CD4-positive, alpha-beta T cell treated with Interleukin-12 subunit alpha and Interleukin-12 subunit beta, for 1 hour (primary cell): ENCODE results near the gene ZDHHC22.

ENCODE experiments used
- DNase-seq: peaks from one replicate; pipeline ENCODE4 v3.0.0-alpha.2; 2020

The ZDHHC22 gene

GRCh38 chr14:77125823-77126325, 15.7 kb downstream of the ZDHHC22 start:
- no peak for DNase-seq

- DNase-seq: no peak
Observed at GRCh38 chr14:77125281-77125801, 16.2 kb downstream of the ZDHHC22 start.

- peak; percentile 70 for DNase-seq
Observed at GRCh38 chr14:77124345-77125280, 17.0 kb downstream of the ZDHHC22 start.

GRCh38 chr14:77123381-77124325, 17.9 kb downstream of the ZDHHC22 start:
- no peak for DNase-seq

- DNase-seq: no peak
Observed at GRCh38 chr14:77122526-77123125, 19.0 kb downstream of the ZDHHC22 start.

- DNase-seq: peak; percentile 49
Observed at GRCh38 chr14:77120771-77121743, 20.5 kb downstream of the ZDHHC22 start.

- DNase-seq: peak; percentile 34
Observed at GRCh38 chr14:77119851-77120250, 21.7 kb downstream of the ZDHHC22 start.

GRCh38 chr14:77116172-77116817, 25.3 kb downstream of the ZDHHC22 start:
- no peak for DNase-seq

- no peak for DNase-seq
Observed at GRCh38 chr14:77114609-77115008, 27.0 kb downstream of the ZDHHC22 start.

GRCh38 chr14:77113644-77114043, 27.9 kb downstream of the ZDHHC22 start:
- no peak for DNase-seq

GRCh38 chr14:77111021-77111420, 30.6 kb downstream of the ZDHHC22 start:
- DNase-seq: no peak

- no peak for DNase-seq
Observed at GRCh38 chr14:77110286-77110685, 31.3 kb downstream of the ZDHHC22 start.

GRCh38 chr14:77109656-77110055, 31.9 kb downstream of the ZDHHC22 start:
- DNase-seq: no peak

GRCh38 chr14:77108753-77109152, 32.8 kb downstream of the ZDHHC22 start:
- no peak for DNase-seq

GRCh38 chr14:77107228-77107627, 34.4 kb downstream of the ZDHHC22 start:
- no peak for DNase-seq

- DNase-seq: no peak
Observed at GRCh38 chr14:77106666-77107065, 34.9 kb downstream of the ZDHHC22 start.

- DNase-seq: no peak
Observed at GRCh38 chr14:77105145-77105939, 36.2 kb downstream of the ZDHHC22 start.

GRCh38 chr14:77104393-77104792, 37.2 kb downstream of the ZDHHC22 start:
- no peak for DNase-seq

GRCh38 chr14:77103951-77104350, 37.6 kb downstream of the ZDHHC22 start:
- no peak for DNase-seq

GRCh38 chr14:77103475-77103874, 38.1 kb downstream of the ZDHHC22 start:
- DNase-seq: no peak
